ACC112 (cell line): ENCODE data around the gene SPESP1.
"Not testable (repeated sequence)": the region's sequence is repeated elsewhere in the genome, so short reads cannot be mapped to it uniquely, and the experiment has no call there.

Experiments used
- H2AFZ ChIP-seq: fragments of 200-600 bp; sonication (generic); one replicate; pipeline ENCODE4 v1.6.0; 2017; ENCODE audit warnings: antibody characterized with exemption, low read length; ENCODE audit not compliant: unreplicated experiment
- H3K27ac ChIP-seq: fragments of 200-600 bp; sonication (generic); 2 replicates; pipeline ENCODE4 v1.5.1; 2014; ENCODE audit warnings: low read depth, mild to moderate bottlenecking, antibody characterized with exemption, low read length, moderate library complexity
- H3K27me3 ChIP-seq: fragments of 200-600 bp; sonication (generic); 2 replicates; pipeline ENCODE4 v1.6.1; 2014; ENCODE audit warnings: mild to moderate bottlenecking, antibody characterized with exemption, low read length, moderate library complexity, mixed read lengths; ENCODE audit not compliant: insufficient read depth
- H3K36me3 ChIP-seq: fragments of 200-600 bp; sonication (generic); 2 replicates; pipeline ENCODE4 v1.6.1; 2016; ENCODE audit warnings: mild to moderate bottlenecking, antibody characterized with exemption, low read length, moderate library complexity, mixed read lengths; ENCODE audit not compliant: insufficient read depth
- H3K4me1 ChIP-seq: fragments of 200-600 bp; sonication (generic); one replicate; pipeline ENCODE4 v1.6.1; 2016; ENCODE audit warnings: low read length, mixed read lengths; ENCODE audit not compliant: insufficient read depth, unreplicated experiment, control insufficient read depth
- H3K4me3 ChIP-seq: fragments of 200-600 bp; sonication (generic); 2 replicates; pipeline ENCODE4 v1.5.1; 2014; ENCODE audit warnings: mild to moderate bottlenecking, low read depth, low read length
- H3K79me2 ChIP-seq: fragments of 200-600 bp; sonication (generic); one replicate; pipeline ENCODE4 v1.6.0; 2016; ENCODE audit warnings: low read length; ENCODE audit not compliant: control insufficient read depth, unreplicated experiment, insufficient read depth

The SPESP1 gene

DNA sequence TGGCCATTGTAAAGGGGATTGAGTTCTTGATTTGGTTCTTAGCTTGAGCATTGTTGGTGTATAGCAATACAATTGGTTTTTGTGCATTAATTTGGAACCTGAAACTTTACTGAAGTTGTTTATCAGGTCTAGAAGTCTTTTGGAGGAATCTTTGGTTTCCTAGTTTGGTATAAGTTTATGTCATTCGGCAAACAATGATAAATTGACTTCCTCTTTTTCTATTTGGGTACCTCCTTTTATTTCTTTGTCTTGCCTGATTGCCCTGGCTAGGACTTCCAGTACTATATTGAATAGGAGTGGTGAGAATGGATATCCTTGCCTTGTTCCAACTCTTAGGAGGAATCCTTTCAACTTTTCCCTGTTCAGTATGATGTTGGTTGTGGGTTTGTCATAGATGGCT is 32.1 kb downstream of the SPESP1 start:
- Histone ChIP-seq H3K4me1 (no peaks in the 10 kb centered on the region), H3K36me3 (no peaks in the 10 kb centered on the region), H3K4me3 (no peak overlapping the region), H3K79me2 (no peaks in the 10 kb centered on the region), H3K27me3 (peaks cover 74% of the 10 kb centered on the region), H2AFZ (no peak overlapping the region), H3K27ac (no peak overlapping the region)

- H3K4me1 ChIP-seq, H3K27ac ChIP-seq, H2AFZ ChIP-seq, H3K79me2 ChIP-seq, H3K4me3 ChIP-seq, H3K36me3 ChIP-seq: not testable (repeated sequence)
- peaks cover 73% of the 10 kb centered on the region for H3K27me3 ChIP-seq
Observed at GRCh38 chr15:68963719-68964118, 33.4 kb downstream of the SPESP1 start.

- Histone ChIP-seq H3K27ac (no peak overlapping the region), H3K4me3 (no peak overlapping the region), H3K4me1 (no peaks in the 10 kb centered on the region), H3K27me3 (peaks cover 76% of the 10 kb centered on the region), H2AFZ (no peak overlapping the region), H3K36me3 (no peaks in the 10 kb centered on the region), H3K79me2 (no peaks in the 10 kb centered on the region)
Observed at GRCh38 chr15:68966996-68967395, 36.7 kb downstream of the SPESP1 start.

DNA sequence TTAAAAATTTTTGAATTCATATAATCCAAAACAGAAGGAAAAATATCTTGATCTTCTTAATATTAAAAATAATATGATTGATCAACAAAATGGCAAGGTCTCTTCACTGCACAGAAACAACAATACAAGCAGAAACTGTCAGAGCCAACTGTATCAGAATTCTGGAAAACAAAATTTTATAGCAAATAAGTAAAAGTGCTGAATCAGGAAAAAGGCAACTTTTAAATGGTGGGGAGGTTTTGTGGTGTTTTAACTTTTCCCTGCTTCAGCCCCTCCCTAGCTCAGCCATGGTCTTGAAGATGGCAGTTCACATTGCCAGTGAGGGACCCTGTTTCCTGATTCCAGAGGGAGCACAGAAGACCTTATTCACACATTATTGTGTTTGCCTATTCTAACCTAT is 37.6 kb downstream of the SPESP1 start:
- Histone ChIP-seq H3K4me1 (no peaks in the 10 kb centered on the region), H2AFZ (no peak overlapping the region), H3K79me2 (no peaks in the 10 kb centered on the region), H3K4me3 (no peak overlapping the region), H3K27me3 (peaks cover 76% of the 10 kb centered on the region), H3K36me3 (no peaks in the 10 kb centered on the region), H3K27ac (no peak overlapping the region)

DNA sequence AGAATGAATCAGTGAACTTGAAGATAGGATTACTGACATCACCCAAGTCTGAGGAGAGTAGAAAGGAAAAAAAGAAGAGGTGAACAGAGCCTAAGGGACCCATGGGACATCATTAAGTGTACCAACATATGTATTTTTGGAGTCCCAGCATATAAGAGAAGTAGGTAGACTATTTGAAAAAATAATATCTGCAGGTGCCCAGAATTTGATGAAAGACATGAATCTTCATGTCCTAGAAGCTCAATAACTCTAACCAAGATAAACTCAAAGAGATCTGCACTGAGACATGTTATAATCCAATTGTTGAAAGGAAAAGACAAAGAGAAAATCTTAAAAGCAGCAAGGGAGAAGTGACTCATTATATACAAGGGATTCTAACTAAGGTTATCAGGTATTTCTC is 39.0 kb downstream of the SPESP1 start:
- peaks cover 72% of the 10 kb centered on the region for H3K27me3 ChIP-seq
- H3K4me1 ChIP-seq, result no peaks in the 10 kb centered on the region
- H3K4me3 ChIP-seq, result no peak overlapping the region
- no peak overlapping the region for H3K27ac ChIP-seq
- no peaks in the 10 kb centered on the region for H3K36me3 ChIP-seq
- no peak overlapping the region for H2AFZ ChIP-seq
- H3K79me2 ChIP-seq, result no peaks in the 10 kb centered on the region

- Histone ChIP-seq H3K36me3 (no peaks in the 10 kb centered on the region), H3K27me3 (peaks cover 64% of the 10 kb centered on the region), H3K4me1 (no peaks in the 10 kb centered on the region), H3K79me2 (no peaks in the 10 kb centered on the region), H2AFZ (no peak overlapping the region), H3K4me3 (no peak overlapping the region), H3K27ac (no peak overlapping the region)
Observed at GRCh38 chr15:68972201-68973065, 42.1 kb downstream of the SPESP1 start.

DNA sequence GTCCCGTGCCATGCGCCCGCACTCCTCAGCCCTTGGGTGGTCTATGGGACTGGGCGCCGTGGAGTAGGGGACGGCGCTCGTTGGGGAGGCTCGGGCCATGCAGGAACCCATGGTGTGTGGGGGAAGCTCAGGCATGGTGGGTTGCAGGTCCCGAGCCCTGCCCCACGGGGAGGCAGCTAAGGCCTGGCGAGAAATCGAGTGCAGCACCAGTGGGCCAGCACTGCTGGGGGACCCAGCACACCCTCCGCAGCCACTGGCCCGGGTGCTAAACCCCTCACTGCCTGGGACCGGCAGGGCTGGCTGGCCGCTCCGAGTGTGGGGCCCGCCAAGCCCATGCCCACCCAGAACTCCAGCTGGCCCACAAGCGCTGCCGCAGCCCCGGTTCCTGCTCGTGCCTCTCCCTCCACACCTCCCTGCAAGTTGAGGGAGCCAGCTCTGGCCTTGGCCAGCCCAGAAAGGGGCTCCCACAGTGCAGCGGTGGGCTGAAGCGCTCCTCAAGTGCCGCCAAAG is 45.4 kb downstream of the SPESP1 start:
- not testable (repeated sequence) for H2AFZ ChIP-seq, H3K4me1 ChIP-seq, H3K4me3 ChIP-seq, H3K79me2 ChIP-seq, H3K36me3 ChIP-seq, H3K27ac ChIP-seq
- peaks cover 65% of the 10 kb centered on the region for H3K27me3 ChIP-seq

- H3K27ac ChIP-seq, H3K4me1 ChIP-seq, H3K36me3 ChIP-seq, H3K4me3 ChIP-seq, H2AFZ ChIP-seq, H3K79me2 ChIP-seq: not testable (repeated sequence)
- H3K27me3 ChIP-seq, result peaks cover 64% of the 10 kb centered on the region
Observed at GRCh38 chr15:68977426-68977825, 47.1 kb downstream of the SPESP1 start.

- Histone ChIP-seq H3K4me1 (no peaks in the 10 kb centered on the region), H2AFZ (no peak overlapping the region), H3K79me2 (no peaks in the 10 kb centered on the region), H3K36me3 (no peaks in the 10 kb centered on the region), H3K27me3 (peaks cover 69% of the 10 kb centered on the region), H3K4me3 (no peak overlapping the region), H3K27ac (no peak overlapping the region)
Observed at GRCh38 chr15:68979006-68979405, 48.7 kb downstream of the SPESP1 start.

DNA sequence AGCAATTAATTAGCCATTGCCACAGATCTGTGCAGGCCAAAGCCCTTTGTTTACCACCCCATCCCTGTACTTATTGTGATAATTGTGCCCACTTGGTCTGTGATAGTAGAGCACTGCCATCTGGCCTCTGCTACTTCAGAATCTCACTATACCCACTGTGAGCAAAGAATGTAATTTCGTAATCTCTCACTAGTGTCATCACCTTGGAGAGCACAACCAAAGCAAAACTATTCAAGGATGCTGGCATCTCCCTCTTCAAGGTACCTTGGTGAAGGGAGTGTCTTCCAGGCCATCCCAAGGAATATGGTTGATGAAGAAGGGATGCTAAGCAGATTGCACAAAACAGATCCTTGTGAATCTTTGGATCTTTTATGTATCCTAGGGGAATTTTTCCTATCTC is 49.5 kb downstream of the SPESP1 start:
- H3K4me3 ChIP-seq, result no peak overlapping the region
- H3K79me2 ChIP-seq, result no peaks in the 10 kb centered on the region
- H3K27me3 ChIP-seq, result peaks cover 74% of the 10 kb centered on the region

DNA sequence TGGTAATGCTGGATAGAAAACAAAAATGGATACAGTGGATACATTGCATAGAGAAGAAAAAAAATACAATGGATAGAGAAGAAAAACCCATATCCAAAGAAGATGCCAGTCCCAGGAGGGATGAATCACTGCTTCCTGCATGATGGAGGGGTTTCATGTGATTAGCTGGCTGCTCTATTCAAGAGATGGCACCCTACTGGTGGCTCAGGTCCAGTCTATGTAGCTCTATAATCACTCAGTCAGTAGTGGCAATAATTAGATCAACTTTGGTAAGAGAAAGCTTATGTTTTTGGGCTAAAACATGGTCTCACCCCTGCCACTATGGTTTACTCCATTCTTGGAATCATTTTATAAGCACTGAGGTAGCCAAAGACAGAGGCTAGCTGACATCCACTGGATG is 50.5 kb downstream of the SPESP1 start:
- no peaks in the 10 kb centered on the region for H3K79me2 ChIP-seq
- H3K4me3 ChIP-seq, result no peak overlapping the region
- H3K36me3 ChIP-seq, result no peaks in the 10 kb centered on the region
- peaks cover 75% of the 10 kb centered on the region for H3K27me3 ChIP-seq
- no peak overlapping the region for H2AFZ ChIP-seq
- no peaks in the 10 kb centered on the region for H3K4me1 ChIP-seq
- no peak overlapping the region for H3K27ac ChIP-seq

More for the DNA sequence above, 49.5 kb downstream of the SPESP1 start:
- Histone ChIP-seq H2AFZ (no peak overlapping the region), H3K36me3 (no peaks in the 10 kb centered on the region), H3K27ac (no peak overlapping the region), H3K4me1 (no peaks in the 10 kb centered on the region)
